ENCODE data around the gene RPAP3.

RPAP3 gene

GRCh38 chr12:47705566-47706425 is at the start of gene RPAP3:
Gene RPAP3, minus strand, starts transcription at chr12:47706030. Its CDS starts 3,190 bp downstream, at chr12:47702840.
- DNase-seq, result peak; percentile 40 to 96 (median 88)

GRCh38 chr12:47754881-47755280 is 49.1 kb upstream of the RPAP3 start:
- peak in 8 of 56 donors; percentile 11 to 34 (median 23) for DNase-seq

- no peak for DNase-seq
These were observed 48.3 kb upstream of the RPAP3 start for GRCh38 chr12:47754126-47754525.

- peak in 17 of 56 donors; percentile 14 to 52 (median 28) for DNase-seq
These were observed 47.5 kb upstream of the RPAP3 start for GRCh38 chr12:47753021-47754001.

GRCh38 chr12:47752552-47752951 is 46.7 kb upstream of the RPAP3 start:
- DNase-seq, result no peak

- DNase-seq, result no peak
These were observed 46.3 kb upstream of the RPAP3 start for GRCh38 chr12:47752121-47752520.

- no peak for DNase-seq
These were observed 45.7 kb upstream of the RPAP3 start for GRCh38 chr12:47751561-47751960.

GRCh38 chr12:47750916-47751470 is 45.2 kb upstream of the RPAP3 start:
- DNase-seq, result no peak

GRCh38 chr12:47750229-47750798 is 44.5 kb upstream of the RPAP3 start:
- DNase-seq, result no peak

- no peak for DNase-seq
These were observed 43.1 kb upstream of the RPAP3 start for GRCh38 chr12:47748899-47749298.

GRCh38 chr12:47748507-47748828 is 42.6 kb upstream of the RPAP3 start:
- no peak for DNase-seq

GRCh38 chr12:47747596-47748506 is 42.0 kb upstream of the RPAP3 start:
- no peak for DNase-seq

GRCh38 chr12:47747126-47747525 is 41.3 kb upstream of the RPAP3 start:
- no peak for DNase-seq

GRCh38 chr12:47746523-47746922 is 40.7 kb upstream of the RPAP3 start:
- no peak for DNase-seq

GRCh38 chr12:47746073-47746472 is 40.2 kb upstream of the RPAP3 start:
- no peak for DNase-seq

GRCh38 chr12:47745485-47746041 is 39.7 kb upstream of the RPAP3 start:
- peak in 4 of 56 donors; percentile 11 to 34 (median 22) for DNase-seq

- DNase-seq, result no peak
These were observed 39.1 kb upstream of the RPAP3 start for GRCh38 chr12:47744778-47745436.

- peak in 3 of 56 donors; percentile 8 to 36 (median 11) for DNase-seq
These were observed 38.3 kb upstream of the RPAP3 start for GRCh38 chr12:47744005-47744651.
